Hepatocyte (in vitro differentiated cells): ENCODE measurements around the gene STMND1.

Experiments used
- CTCF ChIP-seq: fragments of 200-600 bp; sonication (generic); IDR thresholded peaks from 2 replicates; pipeline ENCODE4 v1.5.1; 2016; ENCODE audit warnings: antibody characterized with exemption, mild to moderate bottlenecking; ENCODE audit not compliant: poor library complexity
- EZH2phosphoT487 ChIP-seq: fragments of 200-600 bp; sonication (generic); IDR thresholded peaks from one replicate; pipeline ENCODE4 v1.6.1; 2018; ENCODE audit warnings: antibody characterized with exemption, mild to moderate bottlenecking, low read depth, moderate library complexity; ENCODE audit not compliant: unreplicated experiment, severe bottlenecking

GRCh38 chr6:17099401-17100059 lies 2.3 kb upstream of the STMND1 start:
- TF ChIP-seq CTCF (no peak), EZH2phosphoT487 (no peak)
